Epithelial cell of proximal tubule (primary cell): ENCODE measurements around the gene SRBD1. TPM values are rescaled to one million over a fixed set of nuclear protein-coding genes. Genes with fewer than 3 reads are reported as not detected.

Source experiments
- DNase-seq: peaks from one replicate; pipeline ENCODE4 v3.0.0-alpha.2; 2011; ENCODE audit warnings: low read depth
- H3K4me3 ChIP-seq: 2 replicates; pipeline ENCODE4 v1.5.1; 2011; ENCODE audit warnings: low read depth, mild to moderate bottlenecking, low read length
- CTCF ChIP-seq: conservative IDR thresholded peaks from 2 replicates; pipeline ENCODE4 v1.5.1; 2012; ENCODE audit warnings: low read depth, mild to moderate bottlenecking, low read length
- total RNA-seq: library from RNA; depleted of rRNA; stranded (reverse); fragments of >200 nt; gene quantifications from 2 replicates; pipeline ENCODE4 v1.2.3, GENCODE V29; 2015

SRBD1 gene
- total RNA-seq, 1 donor from 2014 or later: 8.1 TPM

- no peak overlapping the region for H3K4me3 ChIP-seq
- no peak for TF ChIP-seq CTCF
- no peak for DNase-seq
Observed at GRCh38 chr2:45533771-45534170, 77.3 kb downstream of the SRBD1 start.

GRCh38 chr2:45532181-45532580 lies 78.9 kb downstream of the SRBD1 start:
- no peak for TF ChIP-seq CTCF
- no peak overlapping the region for H3K4me3 ChIP-seq
- DNase-seq: no peak

- no peak for TF ChIP-seq CTCF
- no peak for DNase-seq
- no peak overlapping the region for H3K4me3 ChIP-seq
Observed at GRCh38 chr2:45524016-45524415, 87.1 kb downstream of the SRBD1 start.

GRCh38 chr2:45518546-45518945 lies 92.5 kb downstream of the SRBD1 start:
- no peak overlapping the region for H3K4me3 ChIP-seq
- DNase-seq: no peak
- TF ChIP-seq CTCF: no peak

GRCh38 chr2:45510701-45511420 lies 100.2 kb downstream of the SRBD1 start:
- H3K4me3 ChIP-seq: no peak overlapping the region
- TF ChIP-seq CTCF: no peak
- DNase-seq: no peak

GRCh38 chr2:45506756-45507155 lies 104.3 kb downstream of the SRBD1 start:
- no peak for DNase-seq
- H3K4me3 ChIP-seq: no peak overlapping the region
- no peak for TF ChIP-seq CTCF

- no peak for DNase-seq
- no peak overlapping the region for H3K4me3 ChIP-seq
- TF ChIP-seq CTCF: no peak
Observed at GRCh38 chr2:45505138-45505537, 105.9 kb downstream of the SRBD1 start.
